Measurements from ENCODE around the gene HAO1. TPM values are rescaled to one million over a fixed set of nuclear protein-coding genes. Genes with fewer than 3 reads are reported as not detected.

Gene HAO1
- total RNA-seq (not detected), total RNA-seq (0 to 0.27 (median 0) reads per million in 172 experiments)
- polyA plus RNA-seq (2013, experiment 1 of 2) = not detected
- not detected for polyA plus RNA-seq (2013, experiment 2 of 2)

GRCh38 chr20:7940341-7940740 is at the start of gene HAO1:
TSS of gene HAO1 (minus strand) at chr20:7940458. CDS start at chr20:7940422, 36 bp downstream.
- ChIA-PET CTCF (interaction anchor here (1.1 kb wide), 1 partner anchor 375 kb away, joined by 3 read pairs; no protein-coding TSS in a partner anchor), POLR2A (no interaction called here)
- intact Hi-C loops (cut with DNase I, micrococcal nuclease) = no loop called here
- H3K4me1 ChIP-seq (ENCODE audit: insufficient read depth, low read length) = no peaks in the 10 kb centered on the region
- peaks cover 0 to 5% of the 10 kb centered on the region in 2 experiments for H3K27me3 ChIP-seq (ENCODE audit: control insufficient read depth in 1 of 2, insufficient read depth in 2 of 2, low read length in 2 of 2)
- Mint-ChIP-seq H3K36me3 (ENCODE audit: low read depth) (no peaks in the 10 kb centered on the region), H3K27ac (no peak within 1 kb of the TSS), H3K4me3 (no peak within 1 kb of the TSS), H3K27me3 (peaks cover 14% of the 10 kb centered on the region), H3K9me3 (no peaks in the 10 kb centered on the region), H3K4me1 (ENCODE audit: low read depth) (no peaks in the 10 kb centered on the region)
- no peaks in the 10 kb centered on the region for H3K36me3 ChIP-seq (ENCODE audit: insufficient read depth, low read length)
- no peak within 1 kb of the TSS for H3K27ac ChIP-seq (ENCODE audit: low read depth in 1 of 2, low read length in 2 of 2)
- DNase-seq = no peak
- ATAC-seq (ENCODE audit: poor library complexity) = no peak
- H3K9me3 ChIP-seq (ENCODE audit: control insufficient read depth in 1 of 2, insufficient read depth in 1 of 2, low read length in 2 of 2) = no peaks in the 10 kb centered on the region
- H3K4me3 ChIP-seq (ENCODE audit: low read length) = no peak within 1 kb of the TSS
- TF ChIP-seq, protein P1, sequence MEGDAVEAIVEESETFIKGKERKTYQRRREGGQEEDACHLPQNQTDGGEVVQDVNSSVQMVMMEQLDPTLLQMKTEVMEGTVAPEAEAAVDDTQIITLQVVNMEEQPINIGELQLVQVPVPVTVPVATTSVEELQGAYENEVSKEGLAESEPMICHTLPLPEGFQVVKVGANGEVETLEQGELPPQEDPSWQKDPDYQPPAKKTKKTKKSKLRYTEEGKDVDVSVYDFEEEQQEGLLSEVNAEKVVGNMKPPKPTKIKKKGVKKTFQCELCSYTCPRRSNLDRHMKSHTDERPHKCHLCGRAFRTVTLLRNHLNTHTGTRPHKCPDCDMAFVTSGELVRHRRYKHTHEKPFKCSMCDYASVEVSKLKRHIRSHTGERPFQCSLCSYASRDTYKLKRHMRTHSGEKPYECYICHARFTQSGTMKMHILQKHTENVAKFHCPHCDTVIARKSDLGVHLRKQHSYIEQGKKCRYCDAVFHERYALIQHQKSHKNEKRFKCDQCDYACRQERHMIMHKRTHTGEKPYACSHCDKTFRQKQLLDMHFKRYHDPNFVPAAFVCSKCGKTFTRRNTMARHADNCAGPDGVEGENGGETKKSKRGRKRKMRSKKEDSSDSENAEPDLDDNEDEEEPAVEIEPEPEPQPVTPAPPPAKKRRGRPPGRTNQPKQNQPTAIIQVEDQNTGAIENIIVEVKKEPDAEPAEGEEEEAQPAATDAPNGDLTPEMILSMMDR (IDR thresholded peaks at IDR 0.05) = no peak

DNA sequence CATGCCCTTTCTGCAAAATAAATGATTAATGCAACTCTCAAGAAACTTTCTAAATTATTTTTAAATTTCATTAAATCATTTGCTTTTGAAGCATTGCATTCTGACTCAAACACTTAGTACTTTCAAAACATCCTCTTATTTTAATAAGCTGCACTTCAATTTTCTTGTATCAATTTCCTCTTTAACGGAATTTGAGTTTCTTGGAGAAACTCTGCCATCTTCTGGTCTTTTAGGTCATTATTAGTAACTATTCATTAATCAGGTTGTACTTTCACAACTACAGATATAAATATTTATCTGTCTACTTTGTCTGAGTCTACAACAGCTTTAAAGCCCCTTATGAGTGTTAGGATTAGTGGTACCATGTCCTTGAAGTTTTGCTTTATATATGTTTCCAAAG is 49.1 kb upstream of the HAO1 start:
- no peak for ATAC-seq (ENCODE audit: poor library complexity)
- peaks cover 83% of the 10 kb centered on the region for H3K36me3 Mint-ChIP-seq (ENCODE audit: low read depth)

DNA sequence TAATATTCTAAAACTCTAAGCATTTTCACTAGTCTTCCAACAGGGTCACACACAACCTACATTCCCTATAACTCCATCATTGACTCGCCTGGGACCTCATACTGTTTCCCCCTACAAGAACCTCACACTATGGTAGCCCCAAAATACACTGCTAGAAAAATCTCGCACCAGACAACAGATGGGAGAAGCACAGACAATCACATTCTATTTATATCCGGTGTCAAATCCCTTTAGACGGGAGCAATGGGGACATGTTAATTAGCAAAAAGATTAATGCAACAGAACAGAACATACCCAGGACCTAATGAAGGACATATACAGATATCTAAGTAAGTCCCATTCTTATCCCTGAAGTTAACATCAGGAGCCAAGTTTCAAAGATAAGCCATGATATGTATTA is 45.7 kb upstream of the HAO1 start:
- POLR2A ChIA-PET = no interaction called here
- H3K27me3 ChIP-seq (ENCODE audit: control insufficient read depth in 1 of 2, insufficient read depth in 2 of 2, low read length in 2 of 2) = no peaks in the 10 kb centered on the region
- Mint-ChIP-seq H3K36me3 (ENCODE audit: low read depth) (peaks cover 90% of the 10 kb centered on the region), H3K27ac (no peak overlapping the region), H3K27me3 (no peaks in the 10 kb centered on the region), H3K4me3 (no peak overlapping the region), H3K4me1 (ENCODE audit: low read depth) (peaks cover 7% of the 10 kb centered on the region), H3K9me3 (no peaks in the 10 kb centered on the region)
- H3K9me3 ChIP-seq (ENCODE audit: control insufficient read depth in 1 of 2, insufficient read depth in 1 of 2, low read length in 2 of 2) = no peaks in the 10 kb centered on the region
- no peaks in the 10 kb centered on the region for H3K4me1 ChIP-seq (ENCODE audit: insufficient read depth, low read length)
- TF ChIP-seq, protein P1 (IDR thresholded peaks at IDR 0.05) = no peak
- H3K4me3 ChIP-seq (ENCODE audit: low read length) = no peak overlapping the region
- intact Hi-C loops (cut with DNase I, micrococcal nuclease) = no loop called here
- H3K36me3 ChIP-seq (ENCODE audit: insufficient read depth, low read length) = peaks cover 48% of the 10 kb centered on the region
- H3K27ac ChIP-seq (ENCODE audit: low read depth in 1 of 2, low read length in 2 of 2) = no peak overlapping the region
- DNase-seq (no peak), ATAC-seq (ENCODE audit: poor library complexity) (no peak)
- CTCF ChIA-PET = no interaction called here

More for the DNA sequence above, 49.1 kb upstream of the HAO1 start:
- Mint-ChIP-seq H3K27me3 (no peaks in the 10 kb centered on the region), H3K9me3 (peaks cover 2% of the 10 kb centered on the region), H3K4me1 (ENCODE audit: low read depth) (no peaks in the 10 kb centered on the region), H3K27ac (no peak overlapping the region), H3K4me3 (no peak overlapping the region)
- ChIA-PET POLR2A (no interaction called here), CTCF (interaction anchor here (0.7 kb wide), 1 partner anchor 54 kb away, joined by 3 read pairs; no protein-coding TSS in a partner anchor)
- TF ChIP-seq, protein P1 (IDR thresholded peaks at IDR 0.05) = no peak
- DNase-seq = no peak
- H3K27me3 ChIP-seq (ENCODE audit: control insufficient read depth in 1 of 2, insufficient read depth in 2 of 2, low read length in 2 of 2) = no peaks in the 10 kb centered on the region
- H3K9me3 ChIP-seq (ENCODE audit: control insufficient read depth in 1 of 2, insufficient read depth in 1 of 2, low read length in 2 of 2) = no peaks in the 10 kb centered on the region
- peaks cover 48% of the 10 kb centered on the region for H3K36me3 ChIP-seq (ENCODE audit: insufficient read depth, low read length)
- H3K27ac ChIP-seq (ENCODE audit: low read depth in 1 of 2, low read length in 2 of 2) = no peak overlapping the region
- no peaks in the 10 kb centered on the region for H3K4me1 ChIP-seq (ENCODE audit: insufficient read depth, low read length)
- intact Hi-C loops (cut with DNase I, micrococcal nuclease) = no loop called here
- H3K4me3 ChIP-seq (ENCODE audit: low read length) = no peak overlapping the region
